Choroid plexus epithelial cell (primary cell): ENCODE results near the gene SPX.

Source experiments
- DNase-seq: peaks from one replicate; pipeline ENCODE4 v3.0.0-alpha.2; 2010; ENCODE audit warnings: low read depth
- H3K4me3 ChIP-seq: 2 replicates; pipeline ENCODE4 v1.5.1; 2011; ENCODE audit warnings: low read depth, mild to moderate bottlenecking, control low read depth, low read length, moderate library complexity
- CTCF ChIP-seq: conservative IDR thresholded peaks from 2 replicates; pipeline ENCODE4 v1.5.1; 2011; ENCODE audit warnings: low read depth, mild to moderate bottlenecking, control low read depth, inconsistent platforms, low read length, moderate library complexity

Gene SPX

GRCh38 chr12:21538061-21538653 lies 12.1 kb downstream of the SPX start:
- no peak for TF ChIP-seq CTCF
- no peak for DNase-seq
- H3K4me3 ChIP-seq: no peak overlapping the region

- DNase-seq: no peak
- no peak for TF ChIP-seq CTCF
- H3K4me3 ChIP-seq: no peak overlapping the region
Observed at GRCh38 chr12:21539797-21540196, 13.7 kb downstream of the SPX start.

GRCh38 chr12:21541773-21542172 lies 15.7 kb downstream of the SPX start:
- TF ChIP-seq CTCF: no peak
- DNase-seq: no peak
- no peak overlapping the region for H3K4me3 ChIP-seq

GRCh38 chr12:21542403-21542802 lies 16.3 kb downstream of the SPX start:
- no peak for DNase-seq
- no peak for TF ChIP-seq CTCF
- no peak overlapping the region for H3K4me3 ChIP-seq

- no peak overlapping the region for H3K4me3 ChIP-seq
- TF ChIP-seq CTCF: no peak
- DNase-seq: no peak
Observed at GRCh38 chr12:21543151-21543550, 17.1 kb downstream of the SPX start.

GRCh38 chr12:21545557-21545956 lies 19.5 kb downstream of the SPX start:
- TF ChIP-seq CTCF: no peak
- no peak for DNase-seq
- H3K4me3 ChIP-seq: no peak overlapping the region

- no peak overlapping the region for H3K4me3 ChIP-seq
- DNase-seq: no peak
- TF ChIP-seq CTCF: no peak
Observed at GRCh38 chr12:21546716-21547115, 20.6 kb downstream of the SPX start.
